AG04450 (cell line): Measurements from ENCODE around the gene UNC5C. TPM values are rescaled to one million over a fixed set of nuclear protein-coding genes. Genes with fewer than 3 reads are reported as not detected.

ENCODE experiments used
- CTCF ChIA-PET: fragments of 300-600, 350-600 bp; formaldehyde crosslinking; extraction: SDS; loops from one replicate; lab custom pipeline; 2022; ENCODE audit warnings: antibody characterized with exemption, inconsistent platforms; lab: Charles Lee
- POLR2A ChIA-PET: fragments of 350-600 bp; formaldehyde crosslinking; extraction: SDS; loops from one replicate; lab custom pipeline; 2021; ENCODE audit warnings: antibody characterized with exemption, inconsistent platforms; lab: Yijun Ruan, JAX
- DNase-seq: peaks from one replicate; pipeline ENCODE4 v3.0.0-alpha.2; 2011; ENCODE audit warnings: low read depth, low spot score
- H3K27ac ChIP-seq: one replicate; pipeline ENCODE4 v1.5.1; 2012; ENCODE audit warnings: low read depth, low read length, control low read depth
- H3K27me3 ChIP-seq: one replicate; pipeline ENCODE4 v1.6.0; 2012; ENCODE audit warnings: low read length; ENCODE audit not compliant: control insufficient read depth, insufficient read depth
- H3K4me3 ChIP-seq: 2 replicates; pipeline ENCODE4 v1.5.1; 2011; ENCODE audit warnings: mild to moderate bottlenecking, low read depth, low read length, control low read depth
- H3K9me3 ChIP-seq: 2 replicates; pipeline ENCODE4 v1.5.1; 2012; ENCODE audit warnings: low read length; ENCODE audit not compliant: control insufficient read depth, insufficient read depth
- polyA plus RNA-seq: library from polyadenylated mRNA; depleted of rRNA; stranded (reverse); fragments of >200 nt; gene quantifications from 2 replicates; pipeline ENCODE4 v1.2.3, GENCODE V29; 2011
- TF ChIP-seq, protein P1 (sequence below): IDR thresholded peaks from 2 replicates; pipeline ENCODE4 v1.5.1; 2011; ENCODE audit warnings: low read depth, low read length, control low read depth, inconsistent platforms

Gene UNC5C
- polyA plus RNA-seq, 1 experiment = 0.07 TPM

DNA sequence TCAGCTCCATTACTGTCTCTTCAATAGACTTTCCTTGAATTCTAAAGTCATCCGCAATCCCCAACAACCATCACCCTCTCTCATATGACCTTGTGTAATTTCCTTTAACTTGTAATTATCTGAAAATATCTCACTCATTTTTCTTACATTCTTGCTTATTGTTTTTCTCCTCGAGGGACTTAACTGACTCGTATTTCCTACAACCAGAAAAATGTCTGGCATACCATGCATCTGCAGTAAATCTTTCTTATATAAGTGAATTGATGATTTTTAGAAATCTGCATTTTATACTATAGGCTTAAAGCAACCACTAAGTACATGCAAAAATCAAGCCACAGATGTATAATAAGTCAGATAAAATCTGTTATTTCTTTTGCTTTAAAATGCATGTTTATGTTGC lies 276.7 kb downstream of the UNC5C start:
- Histone ChIP-seq H3K4me3 (no peak overlapping the region), H3K9me3 (no peaks in the 10 kb centered on the region), H3K27me3 (no peaks in the 10 kb centered on the region), H3K27ac (no peak overlapping the region)
- TF ChIP-seq, protein P1, sequence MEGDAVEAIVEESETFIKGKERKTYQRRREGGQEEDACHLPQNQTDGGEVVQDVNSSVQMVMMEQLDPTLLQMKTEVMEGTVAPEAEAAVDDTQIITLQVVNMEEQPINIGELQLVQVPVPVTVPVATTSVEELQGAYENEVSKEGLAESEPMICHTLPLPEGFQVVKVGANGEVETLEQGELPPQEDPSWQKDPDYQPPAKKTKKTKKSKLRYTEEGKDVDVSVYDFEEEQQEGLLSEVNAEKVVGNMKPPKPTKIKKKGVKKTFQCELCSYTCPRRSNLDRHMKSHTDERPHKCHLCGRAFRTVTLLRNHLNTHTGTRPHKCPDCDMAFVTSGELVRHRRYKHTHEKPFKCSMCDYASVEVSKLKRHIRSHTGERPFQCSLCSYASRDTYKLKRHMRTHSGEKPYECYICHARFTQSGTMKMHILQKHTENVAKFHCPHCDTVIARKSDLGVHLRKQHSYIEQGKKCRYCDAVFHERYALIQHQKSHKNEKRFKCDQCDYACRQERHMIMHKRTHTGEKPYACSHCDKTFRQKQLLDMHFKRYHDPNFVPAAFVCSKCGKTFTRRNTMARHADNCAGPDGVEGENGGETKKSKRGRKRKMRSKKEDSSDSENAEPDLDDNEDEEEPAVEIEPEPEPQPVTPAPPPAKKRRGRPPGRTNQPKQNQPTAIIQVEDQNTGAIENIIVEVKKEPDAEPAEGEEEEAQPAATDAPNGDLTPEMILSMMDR = no peak
- ChIA-PET POLR2A (no interaction called here), CTCF (no interaction called here)
- DNase-seq = no peak

DNA sequence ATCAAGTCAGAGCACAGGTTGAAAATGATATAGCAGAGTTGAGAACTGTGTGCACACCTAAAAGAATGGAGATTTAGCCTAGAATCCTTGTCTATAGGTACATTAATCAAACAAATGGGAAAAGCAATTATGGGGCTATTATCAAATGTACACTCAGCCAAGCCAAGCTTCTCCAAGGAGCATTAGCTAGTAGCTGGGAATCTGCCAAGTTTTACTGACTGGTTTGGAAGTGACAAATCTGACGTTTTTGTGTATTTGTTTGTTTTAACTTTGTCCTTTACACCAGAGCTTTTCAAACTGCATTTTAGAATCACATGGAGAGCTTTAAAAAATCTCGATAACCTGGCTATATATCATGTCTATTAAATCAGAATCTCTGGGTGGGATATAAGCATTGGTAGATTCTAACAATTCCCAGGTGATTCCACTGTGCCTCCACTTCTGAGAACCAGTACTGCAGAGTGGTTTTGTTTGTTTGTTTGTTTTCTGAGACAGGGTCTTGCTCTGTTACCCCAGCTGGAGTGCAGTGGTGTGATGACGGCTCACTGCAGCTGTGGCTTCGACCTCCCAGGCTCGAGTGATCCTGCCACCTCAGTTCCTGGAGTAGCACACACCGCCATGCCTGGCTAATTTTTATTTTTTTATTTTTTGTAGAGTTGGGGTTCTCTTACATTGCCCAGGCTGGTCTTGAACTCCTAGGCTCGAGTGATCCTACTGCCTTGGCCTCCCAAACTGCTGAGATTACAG lies 279.8 kb downstream of the UNC5C start:
- Histone ChIP-seq H3K4me3 (no peak overlapping the region), H3K27me3 (no peaks in the 10 kb centered on the region), H3K9me3 (no peaks in the 10 kb centered on the region), H3K27ac (no peak overlapping the region)
- ChIA-PET CTCF (no interaction called here), POLR2A (no interaction called here)
- TF ChIP-seq, protein P1 = no peak
- no peak for DNase-seq

DNA sequence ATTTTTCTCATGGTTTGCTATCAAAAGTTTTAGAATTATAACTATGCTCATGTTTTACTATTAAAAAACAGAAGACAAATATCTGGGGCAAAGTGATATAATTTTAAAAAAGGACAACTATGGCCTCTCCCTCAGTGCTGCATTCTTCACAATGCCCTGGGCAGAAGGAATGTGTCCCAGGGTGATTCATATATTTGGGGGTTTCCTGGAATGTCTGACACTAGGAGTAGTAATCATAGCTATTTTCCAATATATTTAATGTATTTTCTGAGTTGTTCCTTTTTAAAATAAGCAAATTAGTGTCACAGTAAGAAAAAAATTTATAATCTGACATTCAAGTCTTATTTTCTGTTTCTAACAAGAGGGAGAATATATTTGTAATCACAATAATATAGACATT lies 281.7 kb downstream of the UNC5C start:
- Histone ChIP-seq H3K27me3 (no peaks in the 10 kb centered on the region), H3K9me3 (no peaks in the 10 kb centered on the region), H3K27ac (no peak overlapping the region), H3K4me3 (no peak overlapping the region)
- no peak for DNase-seq
- CTCF ChIA-PET = no interaction called here
- POLR2A ChIA-PET = no interaction called here
- TF ChIP-seq, protein P1 = no peak

DNA sequence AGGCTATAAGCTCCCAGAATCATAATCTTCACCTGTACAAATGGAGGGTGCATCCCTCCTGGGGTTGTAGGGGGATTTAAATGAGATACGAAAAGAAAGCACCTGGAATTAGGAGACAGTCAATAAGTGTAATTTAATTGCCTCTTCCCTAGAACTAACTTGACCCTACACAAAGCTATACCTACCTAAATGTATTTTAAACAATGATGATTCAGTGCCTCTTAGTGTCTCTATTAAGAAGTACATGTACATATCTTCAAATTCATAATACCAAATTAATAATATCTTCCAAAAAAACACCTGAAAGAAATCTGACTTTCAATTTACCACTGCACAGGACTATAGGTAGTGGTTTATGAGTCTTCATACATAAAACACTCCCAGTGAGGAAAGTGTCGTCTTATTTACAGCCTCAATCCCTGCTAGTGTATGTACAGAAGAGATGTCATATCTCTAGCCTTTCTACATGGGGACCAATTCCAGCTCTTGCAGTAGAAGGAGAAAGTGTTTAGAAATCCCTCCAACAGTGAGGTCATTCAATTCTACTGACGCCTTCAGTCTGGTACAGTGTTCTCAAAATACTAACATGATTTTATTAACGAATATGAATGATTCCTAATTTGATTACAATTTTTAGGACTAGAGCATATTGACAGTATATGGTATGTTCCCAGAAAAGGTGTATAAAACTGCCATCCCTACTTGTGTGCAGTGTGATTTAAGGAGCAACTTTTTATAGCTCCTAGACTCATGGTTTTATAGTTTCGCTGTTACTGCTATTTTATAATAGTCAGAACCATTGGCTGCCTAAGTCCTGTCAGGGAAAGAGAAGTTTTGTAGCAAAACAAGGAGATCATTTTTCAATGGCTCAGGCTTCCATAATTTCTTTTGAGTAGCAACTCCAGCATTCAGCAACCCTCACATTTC lies 282.7 kb downstream of the UNC5C start:
- no peak overlapping the region for H3K4me3 ChIP-seq
- no peaks in the 10 kb centered on the region for H3K27me3 ChIP-seq
- H3K27ac ChIP-seq = no peak overlapping the region
- TF ChIP-seq, protein P1 = no peak
- ChIA-PET CTCF (no interaction called here), POLR2A (no interaction called here)
- H3K9me3 ChIP-seq = no peaks in the 10 kb centered on the region
- DNase-seq = no peak

DNA sequence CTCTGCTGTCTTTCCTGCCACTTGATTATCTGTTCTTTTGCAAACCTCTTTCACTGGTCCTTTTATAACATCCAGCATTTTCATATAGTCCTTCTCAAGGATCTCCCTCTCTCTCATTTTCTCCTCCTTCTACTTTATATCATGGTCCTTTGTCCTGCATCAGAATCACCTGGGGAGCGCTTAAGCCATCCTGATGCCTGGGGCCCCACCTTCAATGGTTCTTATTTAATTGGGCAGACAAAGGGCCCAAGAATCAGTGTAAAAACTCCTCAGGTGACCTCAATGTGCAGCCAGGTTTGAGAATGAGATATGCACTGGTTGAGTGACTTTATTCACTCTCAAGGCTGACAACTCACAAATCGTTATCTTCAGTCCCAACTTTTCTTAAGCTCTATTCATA lies 283.9 kb downstream of the UNC5C start:
- no peak for DNase-seq
- ChIA-PET POLR2A (no interaction called here), CTCF (no interaction called here)
- H3K27ac ChIP-seq = no peak overlapping the region
- H3K9me3 ChIP-seq = no peaks in the 10 kb centered on the region
- TF ChIP-seq, protein P1 = no peak
- H3K4me3 ChIP-seq = no peak overlapping the region
- H3K27me3 ChIP-seq = no peaks in the 10 kb centered on the region
